Smooth muscle cell (in vitro differentiated cells): ENCODE results near the gene PRPF40B. TPM values are rescaled to one million over a fixed set of nuclear protein-coding genes. Genes with fewer than 3 reads are reported as not detected.

Experiments used
- DNase-seq: peaks from one replicate; lab custom pipeline; 2025; ENCODE audit not compliant: unreplicated experiment; lab: John Stamatoyannopoulos, UW
- H2AFZ ChIP-seq: fragments of 200-600 bp; sonication (generic); 2 replicates; pipeline ENCODE4 v1.6.0; 2016; ENCODE audit warnings: antibody characterized with exemption, low read depth, mild to moderate bottlenecking
- H3F3A ChIP-seq: fragments of 200-600 bp; sonication (generic); 2 replicates; pipeline ENCODE4 v1.6.0; 2017; ENCODE audit warnings: antibody characterized with exemption, low read depth
- H3K27ac ChIP-seq: fragments of 200-600 bp; sonication (generic); 2 replicates; pipeline ENCODE4 v1.5.1; 2016; ENCODE audit warnings: low read depth, mild to moderate bottlenecking
- H3K27me3 ChIP-seq: fragments of 200-600 bp; sonication (generic); 2 replicates; pipeline ENCODE4 v1.6.1; 2016; ENCODE audit warnings: low read depth, mild to moderate bottlenecking
- H3K36me3 ChIP-seq: fragments of 200-600 bp; sonication (generic); 2 replicates; pipeline ENCODE4 v1.5.1; 2016; ENCODE audit warnings: low read depth
- H3K4me1 ChIP-seq: fragments of 200-600 bp; sonication (generic); 2 replicates; pipeline ENCODE4 v1.5.1; 2016; ENCODE audit warnings: low read depth
- H3K4me2 ChIP-seq: fragments of 200-600 bp; sonication (generic); 2 replicates; pipeline ENCODE4 v1.6.0; 2016; ENCODE audit warnings: mild to moderate bottlenecking
- H3K4me3 ChIP-seq: fragments of 200-600 bp; sonication (generic); 2 replicates; pipeline ENCODE4 v1.5.1; 2016; ENCODE audit warnings: mild to moderate bottlenecking
- H3K79me2 ChIP-seq: fragments of 200-600 bp; sonication (generic); 2 replicates; pipeline ENCODE4 v1.6.0; 2016; ENCODE audit warnings: low read depth, mild to moderate bottlenecking
- H3K9ac ChIP-seq: fragments of 200-600 bp; sonication (generic); 2 replicates; pipeline ENCODE4 v1.6.0; 2016; ENCODE audit warnings: low read depth
- H3K9me3 ChIP-seq: fragments of 200-600 bp; sonication (generic); replicated peaks from 2 replicates; pipeline ENCODE4 v1.5.1; 2016; ENCODE audit warnings: low read depth
- H4K20me1 ChIP-seq: fragments of 200-600 bp; sonication (generic); 2 replicates; pipeline ENCODE4 v1.6.0; 2016; ENCODE audit warnings: low read depth
- CTCF ChIP-seq: fragments of 200-600 bp; sonication (generic); IDR thresholded peaks from 2 replicates; pipeline ENCODE4 v1.5.1; 2017; ENCODE audit warnings: borderline replicate concordance, mild to moderate bottlenecking, antibody characterized with exemption; ENCODE audit not compliant: insufficient read depth, poor library complexity, severe bottlenecking
- WGBS: methylation state at CpG from one replicate; pipeline ENCODE4 v1.1.7; 2016; ENCODE audit warnings: low lambda C conversion rate; 5-methylcytosine and 5-hydroxymethylcytosine counted together
- polyA plus RNA-seq: library from polyadenylated mRNA; unstranded; fragments of >200 nt; fragmentation: Nextera tagmentation; extraction: Ambion mirVana; gene quantifications from 2 replicates; pipeline ENCODE4 v1.2.1, GENCODE V29; 2016
- total RNA-seq: library from RNA; depleted of rRNA; stranded (reverse); fragments of >200 nt; gene quantifications from 2 replicates; pipeline ENCODE4 v1.2.3, GENCODE V29; 2014

Gene PRPF40B
- total and polyA plus RNA-seq, 2 experiments from 2014 or later: 6.2 to 19.8 TPM

GRCh38 chr12:49583366-49584094 lies 39.8 kb upstream of the PRPF40B start:
- Histone ChIP-seq H3K4me1 (peaks cover 16% of the 10 kb centered on the region), H3K27me3 (no peaks in the 10 kb centered on the region), H3K27ac (no peak overlapping the region), H4K20me1 (peaks cover 21% of the 10 kb centered on the region), H3F3A (no peaks in the 10 kb centered on the region), H2AFZ (no peak overlapping the region), H3K36me3 (no peaks in the 10 kb centered on the region), H3K4me2 (no peak overlapping the region), H3K9me3 (no peaks in the 10 kb centered on the region), H3K79me2 (no peaks in the 10 kb centered on the region), H3K4me3 (no peak overlapping the region), H3K9ac (no peak overlapping the region)
- no peak for TF ChIP-seq CTCF
- WGBS: 94% methylated on average over 13 of the region's 13 CpGs
- DNase-seq: no peak

GRCh38 chr12:49584591-49584990 lies 38.8 kb upstream of the PRPF40B start:
- TF ChIP-seq CTCF: no peak
- no peak for DNase-seq
- Histone ChIP-seq H3K9ac (no peak overlapping the region), H3K4me3 (no peak overlapping the region), H3K4me1 (peaks cover 7% of the 10 kb centered on the region), H3K9me3 (no peaks in the 10 kb centered on the region), H2AFZ (no peak overlapping the region), H3F3A (no peaks in the 10 kb centered on the region), H3K4me2 (no peak overlapping the region), H3K36me3 (no peaks in the 10 kb centered on the region), H4K20me1 (peaks cover 13% of the 10 kb centered on the region), H3K27ac (no peak overlapping the region), H3K79me2 (no peaks in the 10 kb centered on the region), H3K27me3 (no peaks in the 10 kb centered on the region)
- WGBS: 94% methylated on average over 7 of the region's 7 CpGs

GRCh38 chr12:49585477-49586459 lies 37.6 kb upstream of the PRPF40B start:
- H4K20me1 ChIP-seq: peaks cover 6% of the 10 kb centered on the region
- TF ChIP-seq CTCF: no peak
- no peaks in the 10 kb centered on the region for H3F3A ChIP-seq
- H3K36me3 ChIP-seq: no peaks in the 10 kb centered on the region
- H3K9ac ChIP-seq: no peak overlapping the region
- no peak overlapping the region for H3K27ac ChIP-seq
- H3K4me2 ChIP-seq: no peak overlapping the region
- WGBS: 91% methylated on average over 16 of the region's 16 CpGs
- no peak for DNase-seq
- H3K4me3 ChIP-seq: no peak overlapping the region
- H3K79me2 ChIP-seq: no peaks in the 10 kb centered on the region
- H2AFZ ChIP-seq: no peak overlapping the region
- H3K9me3 ChIP-seq: no peaks in the 10 kb centered on the region
- H3K27me3 ChIP-seq: no peaks in the 10 kb centered on the region
- peaks cover 5% of the 10 kb centered on the region for H3K4me1 ChIP-seq
